Transverse colon (tissue), 4 donors: ENCODE data around the gene RPTOR.

ENCODE experiments used
- EP300 ChIP-seq: sonication (generic); formaldehyde crosslinking; IDR thresholded peaks from one replicate; pipeline ENCODE4 v1.6.1; 2017; ENCODE audit warnings: antibody characterized with exemption, low read depth
- POLR2A ChIP-seq: fragments of 450-650 bp; IDR thresholded peaks from one replicate; pipeline ENCODE4 v1.6.1; 2016; ENCODE audit warnings: antibody characterized with exemption, mild to moderate bottlenecking, moderate library complexity
- POLR2AphosphoS5 ChIP-seq, 3 donors: sonication (generic); formaldehyde crosslinking; IDR thresholded peaks; one replicate each; pipeline ENCODE4 v1.6.1; 2016; ENCODE audit warnings: antibody characterized with exemption in 3 of 3
- TF ChIP-seq, protein P1 (sequence below), 5 experiments: fragments of 200-600 bp in 3 of 5; fragments of 450-650 bp in 2 of 5; sonication (generic) in 3 of 5; IDR thresholded peaks; 1 replicate in 2 of 5; 2 replicates in 3 of 5; pipeline ENCODE4 v1.5.1; 2016 to 2017; ENCODE audit warnings: antibody characterized with exemption in 5 of 5, inconsistent platforms in 3 of 5, mild to moderate bottlenecking in 2 of 5, moderate library complexity in 1 of 5

DNA sequence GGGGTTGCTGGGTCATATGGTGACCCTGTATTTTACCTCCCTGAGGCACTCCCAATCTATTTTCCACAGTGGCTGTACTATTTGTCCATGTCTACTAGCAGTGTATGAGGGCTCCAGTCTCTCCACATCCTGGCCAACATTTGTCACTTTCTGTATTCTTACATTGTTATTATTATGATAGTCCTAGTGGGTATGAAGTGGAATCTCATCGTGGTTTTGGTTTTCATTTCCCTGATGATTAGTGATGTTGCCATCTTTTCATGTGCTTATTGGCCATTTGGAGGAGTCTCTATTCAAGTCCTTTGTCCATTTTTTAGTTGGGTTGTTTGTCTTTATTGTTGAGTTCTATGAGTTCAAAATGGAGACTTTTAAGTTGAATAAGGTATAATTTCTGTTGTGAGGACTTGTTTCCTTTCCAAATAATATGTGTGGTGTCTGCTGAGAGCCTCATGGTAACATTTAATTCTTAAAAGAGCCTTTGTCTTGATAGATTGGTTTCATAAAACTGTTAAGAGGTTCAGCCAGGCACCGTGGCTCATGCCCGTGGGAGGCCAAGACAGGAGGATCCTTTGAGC, 108.2 kb downstream of the RPTOR start:
- TF ChIP-seq, protein P1, sequence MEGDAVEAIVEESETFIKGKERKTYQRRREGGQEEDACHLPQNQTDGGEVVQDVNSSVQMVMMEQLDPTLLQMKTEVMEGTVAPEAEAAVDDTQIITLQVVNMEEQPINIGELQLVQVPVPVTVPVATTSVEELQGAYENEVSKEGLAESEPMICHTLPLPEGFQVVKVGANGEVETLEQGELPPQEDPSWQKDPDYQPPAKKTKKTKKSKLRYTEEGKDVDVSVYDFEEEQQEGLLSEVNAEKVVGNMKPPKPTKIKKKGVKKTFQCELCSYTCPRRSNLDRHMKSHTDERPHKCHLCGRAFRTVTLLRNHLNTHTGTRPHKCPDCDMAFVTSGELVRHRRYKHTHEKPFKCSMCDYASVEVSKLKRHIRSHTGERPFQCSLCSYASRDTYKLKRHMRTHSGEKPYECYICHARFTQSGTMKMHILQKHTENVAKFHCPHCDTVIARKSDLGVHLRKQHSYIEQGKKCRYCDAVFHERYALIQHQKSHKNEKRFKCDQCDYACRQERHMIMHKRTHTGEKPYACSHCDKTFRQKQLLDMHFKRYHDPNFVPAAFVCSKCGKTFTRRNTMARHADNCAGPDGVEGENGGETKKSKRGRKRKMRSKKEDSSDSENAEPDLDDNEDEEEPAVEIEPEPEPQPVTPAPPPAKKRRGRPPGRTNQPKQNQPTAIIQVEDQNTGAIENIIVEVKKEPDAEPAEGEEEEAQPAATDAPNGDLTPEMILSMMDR (IDR thresholded peaks at IDR 0.05) = no peak
- TF ChIP-seq POLR2A (no peak), EP300 (no peak), POLR2AphosphoS5 (IDR thresholded peaks at IDR 0.05) (no peak)
